Ectodermal cell (in vitro differentiated cells): ENCODE results near the gene LRRN4CL. TPM values are rescaled to one million over a fixed set of nuclear protein-coding genes. Genes with fewer than 3 reads are reported as not detected.
A peak's percentile ranks its signal among the peaks of the same experiment; 100 is the strongest.
"Not testable (repeated sequence)": the region's sequence is repeated elsewhere in the genome, so short reads cannot be mapped to it uniquely, and the experiment has no call there.

Source experiments
- H3K27ac ChIP-seq: 2 replicates; pipeline ENCODE4 v1.7.0; 2013; ENCODE audit warnings: mild to moderate bottlenecking, low read depth, low read length; ENCODE audit not compliant: insufficient read depth, poor library complexity, severe bottlenecking
- H3K27me3 ChIP-seq: 2 replicates; pipeline ENCODE4 v1.7.0; 2013; ENCODE audit warnings: mild to moderate bottlenecking, low read length; ENCODE audit not compliant: insufficient read depth, control insufficient read depth, poor library complexity, severe bottlenecking
- H3K36me3 ChIP-seq: one replicate; pipeline ENCODE4 v1.7.0; 2013; ENCODE audit warnings: low read length; ENCODE audit not compliant: control insufficient read depth, insufficient read depth
- H3K4me1 ChIP-seq: one replicate; pipeline ENCODE4 v1.7.0; 2013; ENCODE audit warnings: low read length; ENCODE audit not compliant: control insufficient read depth, insufficient read depth
- H3K4me3 ChIP-seq: 2 replicates; pipeline ENCODE4 v1.7.0; 2013; ENCODE audit warnings: low read depth, low read length, control low read depth; ENCODE audit not compliant: insufficient read depth
- H3K9me3 ChIP-seq: 2 replicates; pipeline ENCODE4 v1.7.0; 2013; ENCODE audit warnings: mild to moderate bottlenecking, low read length, moderate library complexity; ENCODE audit not compliant: control insufficient read depth
- WGBS, 2 experiments: methylation state at CpG; one replicate each; pipeline ENCODE4 v1.1.7; 2013; ENCODE audit warnings: missing lambda C conversion rate in 2 of 2; 5-methylcytosine and 5-hydroxymethylcytosine counted together
- polyA plus RNA-seq, 4 experiments: library from polyadenylated mRNA; stranded (reverse); fragments of 50-300 nt; gene quantifications; one replicate each; pipeline ENCODE4 v1.2.3, GENCODE V29; 2013

LRRN4CL gene
- not detected for polyA plus RNA-seq (2013, experiment 1 of 4)
- polyA plus RNA-seq (2013, experiment 2 of 4): 0.14 TPM
- 0.16 TPM for polyA plus RNA-seq (2013, experiment 3 of 4)
- 0.12 TPM for polyA plus RNA-seq (2013, experiment 4 of 4)

DNA sequence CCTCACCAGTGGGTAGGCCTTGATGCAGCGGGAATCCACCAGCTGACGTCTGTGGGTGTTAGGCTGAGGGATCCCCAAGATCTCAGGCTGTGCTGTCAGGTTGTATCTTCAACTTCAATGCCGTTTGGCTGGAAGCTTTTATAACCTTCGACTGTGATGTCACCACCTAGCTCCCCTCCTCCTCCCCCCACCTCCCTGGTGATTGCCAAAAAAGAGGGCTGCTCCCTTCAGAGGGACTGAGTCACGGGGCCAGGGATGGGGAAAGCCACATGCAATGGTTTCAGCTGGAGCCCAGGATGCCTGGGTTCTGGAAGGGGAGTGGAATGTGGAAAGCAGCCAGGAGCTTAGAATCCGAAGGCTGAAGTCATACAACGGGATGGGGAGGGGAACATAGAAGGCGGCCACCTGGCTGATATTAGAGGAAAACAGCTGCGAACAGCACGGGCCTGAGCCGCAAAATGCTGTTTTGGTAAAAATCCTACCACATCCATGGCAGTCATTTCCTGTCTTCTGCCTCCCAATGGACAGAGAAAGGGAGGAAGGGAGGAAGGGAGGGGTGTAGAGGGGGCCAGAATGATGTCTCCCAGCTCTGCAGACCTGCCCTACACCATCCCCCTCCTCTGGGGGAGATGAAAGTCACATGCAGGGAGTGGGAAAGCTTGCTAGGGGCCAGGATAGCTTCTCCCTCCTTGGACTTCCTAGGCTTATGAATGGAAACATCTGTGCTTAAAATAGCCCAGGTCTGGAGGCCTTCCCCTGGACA is at the start of gene LRRN4CL:
TSS of gene LRRN4CL (minus strand) at position 110 of the 763 bp plus-strand sequence. CDS start 1,022 bp downstream, outside the sequence.
- no peaks in the 10 kb centered on the region for H3K27me3 ChIP-seq
- WGBS, 2 experiments: 87 to 90% methylated on average over 11 of the region's 11 CpGs
- H3K9me3 ChIP-seq: no peaks in the 10 kb centered on the region
- no peak within 1 kb of the TSS for H3K27ac ChIP-seq
- H3K36me3 ChIP-seq: peaks cover 20% of the 10 kb centered on the region
- no peak within 1 kb of the TSS for H3K4me3 ChIP-seq
- H3K4me1 ChIP-seq: no peaks in the 10 kb centered on the region

DNA sequence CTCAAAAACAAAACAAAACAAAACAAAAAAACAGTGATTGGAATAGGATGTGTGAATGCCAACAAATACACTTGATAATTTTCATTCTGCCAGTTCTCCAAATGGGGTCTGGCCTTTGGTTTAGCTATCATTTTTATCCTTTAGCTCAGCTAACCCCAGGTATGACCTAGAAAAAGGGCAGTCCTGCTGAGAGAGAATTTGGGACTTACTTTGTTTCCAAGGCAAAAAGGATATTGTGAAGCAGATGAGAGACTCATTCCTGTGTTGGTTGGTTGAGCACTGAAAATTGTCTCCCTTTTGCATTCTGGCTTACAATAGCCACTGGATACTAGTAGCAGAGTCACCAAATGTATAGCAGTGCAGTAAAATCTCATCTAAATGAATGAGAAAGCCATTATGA is 47.9 kb upstream of the LRRN4CL start:
- Histone ChIP-seq H3K36me3 (peaks cover 31% of the 10 kb centered on the region), H3K27ac (no peak overlapping the region), H3K4me3 (no peak overlapping the region), H3K27me3 (no peaks in the 10 kb centered on the region), H3K4me1 (no peaks in the 10 kb centered on the region), H3K9me3 (no peaks in the 10 kb centered on the region)

DNA sequence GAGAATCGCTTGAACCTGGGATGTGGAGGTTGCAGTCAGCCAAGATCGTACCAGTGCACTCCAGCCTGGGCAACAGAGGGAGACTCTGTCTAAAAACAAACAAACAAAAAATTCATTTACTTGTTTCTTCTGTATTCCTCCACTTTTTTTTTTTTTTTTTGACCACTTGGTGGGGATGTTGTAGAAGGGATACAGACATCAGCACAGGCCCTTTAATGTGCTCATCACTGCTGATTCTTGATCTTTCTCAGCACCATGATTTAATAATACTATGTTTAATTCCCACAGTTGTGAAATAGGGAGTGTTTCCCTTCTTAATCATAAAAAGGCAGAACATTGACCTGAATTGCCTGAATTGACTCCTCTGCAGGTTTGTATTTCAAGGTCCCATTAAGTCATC is 43.5 kb upstream of the LRRN4CL start:
- H3K27me3 ChIP-seq: no peaks in the 10 kb centered on the region
- 86 to 93% methylated on average over 2 of the region's 2 CpGs for WGBS, 2 experiments
- peaks cover 5% of the 10 kb centered on the region for H3K4me1 ChIP-seq
- H3K27ac ChIP-seq: no peak overlapping the region
- peaks cover 21% of the 10 kb centered on the region for H3K36me3 ChIP-seq
- no peaks in the 10 kb centered on the region for H3K9me3 ChIP-seq
- H3K4me3 ChIP-seq: no peak overlapping the region

DNA sequence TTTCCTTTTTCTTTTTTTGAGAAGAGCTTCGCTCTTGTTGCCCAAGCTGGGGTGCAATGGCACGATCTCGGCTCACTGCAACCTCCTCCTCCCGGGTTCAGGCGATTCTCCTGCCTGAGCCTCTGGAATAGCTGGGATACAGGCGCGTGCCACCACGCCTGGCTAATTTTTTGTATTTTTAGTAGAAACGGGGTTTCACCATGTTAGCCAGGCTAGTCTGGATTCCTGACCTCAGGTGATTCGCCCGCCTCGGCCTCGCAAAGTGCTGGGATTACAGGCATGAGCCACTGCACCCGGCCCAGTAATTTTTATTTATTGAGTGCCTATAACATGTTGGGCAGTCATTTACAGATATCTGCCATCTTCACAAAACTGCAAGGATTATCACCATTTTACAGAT is 40.7 kb upstream of the LRRN4CL start:
- not testable (repeated sequence) for H3K27me3 ChIP-seq, H3K4me3 ChIP-seq, H3K27ac ChIP-seq, H3K9me3 ChIP-seq, H3K4me1 ChIP-seq
- 93% methylated on average over 14 of the region's 14 CpGs for WGBS, 2 experiments
- H3K36me3 ChIP-seq: peaks cover 16% of the 10 kb centered on the region

DNA sequence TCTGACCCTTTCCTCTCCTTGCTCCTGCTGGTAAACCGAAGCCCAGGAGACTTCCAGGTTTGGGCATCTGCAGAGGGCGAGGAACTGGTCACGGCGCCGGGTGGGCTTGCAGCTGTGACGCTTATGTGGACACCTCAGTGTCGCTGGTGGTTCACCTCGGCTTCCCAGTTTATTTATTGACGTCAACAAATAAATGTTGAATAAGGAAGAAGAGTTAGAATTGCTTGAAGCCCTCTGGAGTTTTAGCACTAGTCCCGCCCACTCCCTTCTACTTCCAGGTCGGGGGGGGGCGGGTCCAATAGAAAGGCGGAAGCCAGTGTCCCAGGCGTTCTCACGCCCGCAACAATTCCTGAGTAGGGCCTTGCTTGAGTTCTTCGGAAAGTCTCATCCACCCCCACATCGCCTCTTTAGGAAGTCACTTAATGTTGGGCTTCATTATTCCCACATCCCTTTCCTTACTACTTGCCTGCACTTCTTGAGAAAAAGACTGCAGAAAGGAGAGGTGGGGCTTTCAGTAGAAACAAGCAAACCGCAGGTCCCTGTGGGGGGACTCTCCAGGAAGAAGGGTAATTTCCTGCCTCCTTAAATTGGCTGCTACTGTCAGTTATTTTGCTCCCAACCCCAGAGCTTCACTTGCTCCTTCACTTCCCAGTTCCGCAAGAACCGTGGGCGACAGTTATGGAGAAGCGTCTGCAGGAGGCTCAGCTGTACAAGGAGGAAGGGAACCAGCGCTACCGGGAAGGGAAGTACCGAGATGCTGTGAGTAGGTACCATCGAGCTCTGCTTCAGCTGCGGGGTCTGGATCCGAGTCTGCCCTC is 39.0 kb upstream of the LRRN4CL start, which contains the start of gene TTC9C:
TSS of gene TTC9C (plus strand) at position 316 of the 818 bp plus-strand sequence. CDS start at position 679, 363 bp downstream.
- peak within 1 kb of the TSS; percentile 95 for H3K27ac ChIP-seq
- 0% methylated on average over 29 of the region's 29 CpGs for WGBS, 2 experiments
- H3K27me3 ChIP-seq: no peaks in the 10 kb centered on the region
- peak within 1 kb of the TSS; percentile 90 for H3K4me3 ChIP-seq
- no peaks in the 10 kb centered on the region for H3K9me3 ChIP-seq
- H3K36me3 ChIP-seq: peaks cover 20% of the 10 kb centered on the region
- peaks cover 18% of the 10 kb centered on the region for H3K4me1 ChIP-seq

DNA sequence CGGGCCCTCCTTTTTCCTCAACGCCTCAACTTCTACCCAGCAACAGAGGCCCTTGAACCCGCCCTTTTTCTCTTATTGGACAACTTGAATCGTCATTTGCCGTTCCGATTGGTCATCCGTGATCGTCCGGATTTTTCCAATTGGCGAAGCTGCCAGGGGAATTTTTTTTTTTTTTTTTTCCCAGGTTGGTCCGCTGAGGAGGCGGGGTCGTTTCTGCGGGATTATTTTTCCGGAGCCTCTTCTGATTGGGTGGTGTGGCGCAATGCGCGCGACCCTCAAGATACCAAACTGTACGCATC is 38.5 kb upstream of the LRRN4CL start:
- peaks cover 21% of the 10 kb centered on the region for H3K36me3 ChIP-seq
- no peaks in the 10 kb centered on the region for H3K9me3 ChIP-seq
- no peaks in the 10 kb centered on the region for H3K27me3 ChIP-seq
- WGBS, 2 experiments: 0% methylated on average over 20 of the region's 20 CpGs
- H3K4me3 ChIP-seq: peak overlapping the region; percentile 90
- peak overlapping the region; percentile 95 for H3K27ac ChIP-seq
- peaks cover 18% of the 10 kb centered on the region for H3K4me1 ChIP-seq

DNA sequence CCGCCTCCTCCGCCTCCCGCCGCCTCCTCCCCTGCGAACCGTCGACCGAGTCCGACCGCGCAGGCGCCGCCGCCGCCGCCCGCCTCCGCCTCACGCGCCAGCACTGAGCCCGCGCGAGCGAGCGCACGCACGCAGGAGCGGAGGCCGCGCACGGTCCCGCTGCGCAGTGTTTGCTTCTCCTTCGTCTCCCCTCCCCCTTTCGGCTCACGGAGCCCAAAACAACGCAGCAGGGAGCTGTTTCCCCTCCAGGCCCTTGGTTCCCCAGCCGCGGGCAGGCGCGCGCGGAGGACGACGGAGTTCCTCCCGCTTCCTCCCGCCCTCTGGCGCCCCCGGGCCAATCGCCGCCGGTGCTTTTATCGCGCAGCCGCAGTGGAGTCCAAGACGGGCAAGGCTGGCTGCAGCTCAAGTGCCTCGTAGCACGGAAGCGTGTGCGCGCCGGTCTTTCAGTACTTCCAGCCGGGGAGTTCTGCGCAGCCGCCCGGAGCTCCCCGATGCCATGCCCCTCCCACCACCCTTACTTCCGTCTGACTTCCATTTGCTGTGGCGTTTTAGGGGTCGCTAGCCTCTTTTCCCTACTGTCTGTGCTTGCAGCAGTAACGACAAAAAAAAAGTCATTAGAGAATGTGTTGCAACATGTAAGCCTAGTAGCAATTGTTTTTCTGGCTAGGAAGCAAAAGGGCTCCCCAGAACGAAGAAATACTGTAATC is 38.0 kb upstream of the LRRN4CL start, which contains the start of gene HNRNPUL2:
TSS of gene HNRNPUL2 (minus strand) at position 293 of the 707 bp plus-strand sequence. CDS start 301 bp downstream, outside the sequence.
- peak within 1 kb of the TSS; percentile 95 for H3K27ac ChIP-seq
- peak within 1 kb of the TSS; percentile 90 for H3K4me3 ChIP-seq
- 0% methylated on average over 72 of the region's 72 CpGs for WGBS, 2 experiments

DNA sequence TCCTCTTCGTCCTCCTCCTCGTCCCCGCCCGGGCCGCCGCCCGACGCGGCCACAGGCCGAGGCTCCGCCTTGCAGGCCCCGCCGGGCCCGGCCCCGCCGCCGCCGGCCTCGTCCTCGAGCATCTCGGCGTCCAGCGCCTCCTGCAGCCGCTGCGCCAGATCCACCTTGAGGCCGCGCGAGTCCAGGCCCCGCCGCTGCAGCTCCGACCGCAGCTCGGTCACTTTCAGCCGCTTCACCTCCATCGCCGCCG is 37.5 kb upstream of the LRRN4CL start:
- peaks cover 31% of the 10 kb centered on the region for H3K36me3 ChIP-seq
- peak overlapping the region; percentile 90 for H3K4me3 ChIP-seq
- no peaks in the 10 kb centered on the region for H3K9me3 ChIP-seq
- peak overlapping the region; percentile 95 for H3K27ac ChIP-seq
- H3K27me3 ChIP-seq: no peaks in the 10 kb centered on the region
- 0% methylated on average over 37 of the region's 37 CpGs for WGBS, 2 experiments
- peaks cover 18% of the 10 kb centered on the region for H3K4me1 ChIP-seq

More for the DNA sequence above, 38.0 kb upstream of the LRRN4CL start, which contains the start of gene HNRNPUL2:
- Histone ChIP-seq H3K4me1 (peaks cover 18% of the 10 kb centered on the region), H3K9me3 (no peaks in the 10 kb centered on the region), H3K27me3 (no peaks in the 10 kb centered on the region), H3K36me3 (peaks cover 26% of the 10 kb centered on the region)

DNA sequence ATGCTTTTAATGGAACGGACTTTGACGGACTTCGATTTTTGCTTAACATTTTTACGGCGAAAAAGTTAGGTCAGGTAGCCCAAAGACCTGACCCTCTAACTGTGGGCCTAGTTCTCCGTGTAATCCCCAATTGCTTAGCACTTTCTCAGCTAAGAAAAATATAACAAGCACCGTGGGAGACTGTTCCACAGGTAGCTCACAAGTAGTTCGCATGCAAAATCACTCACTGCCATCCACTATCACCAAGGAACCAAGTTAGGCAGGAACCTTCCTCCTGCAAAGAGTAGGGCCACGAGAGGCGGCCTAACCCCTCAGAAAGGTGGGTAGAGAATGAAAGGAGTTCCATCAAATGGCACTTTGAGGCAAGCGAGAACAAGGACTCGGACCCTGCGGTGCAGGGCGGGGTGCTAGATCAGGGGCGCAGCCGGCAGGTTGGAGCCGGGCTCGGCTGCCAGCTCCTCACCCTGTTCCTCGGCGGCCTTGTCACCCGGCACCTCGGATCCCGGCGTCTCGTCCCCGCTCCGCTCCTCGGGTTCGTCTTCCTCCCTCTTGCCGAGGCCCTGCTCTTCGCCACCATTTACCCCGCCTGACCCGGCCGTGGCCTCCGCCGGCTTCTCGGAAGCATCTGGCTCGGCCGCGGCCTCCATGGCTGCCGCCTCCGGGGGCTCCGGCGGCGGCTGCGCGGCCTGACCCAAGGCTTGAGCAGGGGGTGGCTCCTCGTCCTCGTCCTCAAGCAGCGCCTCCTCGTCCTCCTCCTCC is 37.0 kb upstream of the LRRN4CL start:
- Histone ChIP-seq H3K27ac (peak overlapping the region; percentile 95), H3K4me3 (peak overlapping the region; percentile 90), H3K4me1 (peaks cover 18% of the 10 kb centered on the region), H3K36me3 (peaks cover 34% of the 10 kb centered on the region), H3K9me3 (no peaks in the 10 kb centered on the region), H3K27me3 (no peaks in the 10 kb centered on the region)
- WGBS, 2 experiments: 1% methylated on average over 51 of the region's 51 CpGs
